GM12878 (cell line): ENCODE data around the gene SLC9C1. TPM values are rescaled to one million over a fixed set of nuclear protein-coding genes. Genes with fewer than 3 reads are reported as not detected.

Experiments used
- ATAC-seq: fragments of 200-7000 bp; cut with Tn5 transposase; 3 replicates; pipeline ENCODE4 v1.9.1; 2020; ENCODE audit warnings: mild to moderate bottlenecking, moderate library complexity
- BruUV-seq: library from RNA; stranded (reverse); fragments of 400-500 nt; replicated peaks from 2 replicates; lab custom pipeline; 2021; lab: Mats Ljungman, UMichigan
- CTCF ChIA-PET: fragments of 300-600 bp; sonication (Branson Sonifier 250); formaldehyde crosslinking; extraction: SDS; loops from one replicate; lab custom pipeline; 2021; ENCODE audit warnings: inconsistent platforms; lab: Yijun Ruan, JAX
- POLR2A ChIA-PET: fragments of 350-600 bp; formaldehyde crosslinking; extraction: SDS; loops from one replicate; lab custom pipeline; 2021; ENCODE audit warnings: inconsistent platforms; lab: Charles Lee
- RAD21 ChIA-PET: fragments of 300-600 bp; sonication (Branson Sonifier 250); formaldehyde crosslinking; loops from one replicate; lab custom pipeline; 2023; ENCODE audit warnings: antibody characterized with exemption; ENCODE audit not compliant: unreplicated experiment; lab: Charles Lee
- SMC1A ChIA-PET: fragments of 300-600 bp; sonication (Branson Sonifier 250); formaldehyde crosslinking; loops from one replicate; lab custom pipeline; 2023; ENCODE audit not compliant: unreplicated experiment, uncharacterized antibody; lab: Charles Lee
- DNase-seq: peaks from one replicate; pipeline ENCODE4 v3.0.0-alpha.2; 2011; ENCODE audit warnings: low read depth, low spot score
- FAIRE-seq: peaks from 3 replicates; lab custom pipeline; 2011; peaks lifted over from hg19 to GRCh38; lab: Jason Lieb, UNC
- H2AFZ ChIP-seq: 2 replicates; pipeline ENCODE4 v1.6.0; 2011; ENCODE audit warnings: low read depth, low read length, control low read depth; ENCODE audit not compliant: control insufficient read depth
- H3K27ac ChIP-seq: 2 replicates; pipeline ENCODE4 v1.5.1; 2011; ENCODE audit warnings: control low read depth; ENCODE audit not compliant: control insufficient read depth, insufficient read depth
- H3K27me3 ChIP-seq, 2 experiments: replicated peaks in 1 of 2; 2 replicates each; pipeline versions ENCODE4 v1.6.0 to v1.6.1; 2011; ENCODE audit warnings: low read length in 1 of 2; ENCODE audit not compliant: control insufficient read depth in 2 of 2, insufficient read depth in 2 of 2
- H3K36me3 ChIP-seq, 2 experiments: 2 replicates each; pipeline ENCODE4 v1.5.1; 2011; ENCODE audit warnings: low read length in 1 of 2; ENCODE audit not compliant: control insufficient read depth in 2 of 2, insufficient read depth in 2 of 2
- H3K4me1 ChIP-seq: 2 replicates; pipeline ENCODE4 v1.6.1; 2011; ENCODE audit warnings: mild to moderate bottlenecking, low read length, moderate library complexity, mixed read lengths; ENCODE audit not compliant: control insufficient read depth, insufficient read depth
- H3K4me2 ChIP-seq: 2 replicates; pipeline ENCODE4 v1.6.0; 2011; ENCODE audit warnings: control low read depth; ENCODE audit not compliant: control insufficient read depth, insufficient read depth
- H3K4me3 ChIP-seq: fragments of 200-600 bp; sonication (generic); 2 replicates; pipeline ENCODE4 v1.5.1; 2016
- H3K79me2 ChIP-seq: 2 replicates; pipeline ENCODE4 v1.6.0; 2011; ENCODE audit warnings: low read length; ENCODE audit not compliant: control insufficient read depth, insufficient read depth
- H3K9ac ChIP-seq: 2 replicates; pipeline ENCODE4 v1.8.0; 2011; ENCODE audit warnings: low read length, control low read depth, mixed read lengths; ENCODE audit not compliant: control insufficient read depth, insufficient read depth
- H3K9me3 ChIP-seq: replicated peaks from 3 replicates; pipeline ENCODE4 v1.5.1; 2011; ENCODE audit warnings: mild to moderate bottlenecking, low read length; ENCODE audit not compliant: control insufficient read depth, insufficient read depth
- H4K20me1 ChIP-seq: 2 replicates; pipeline ENCODE4 v1.6.0; 2011; ENCODE audit not compliant: control insufficient read depth, insufficient read depth
- ATF7 ChIP-seq: fragments of 450-650 bp; IDR thresholded peaks from 2 replicates; pipeline ENCODE4 v1.6.1; 2016; ENCODE audit warnings: low read depth, mild to moderate bottlenecking
- CHD2 ChIP-seq: IDR thresholded peaks from 2 replicates; pipeline ENCODE4 v1.6.1; 2011; ENCODE audit warnings: low read depth, low read length, improper control_type of control experiment, borderline replicate concordance
- HCFC1 ChIP-seq: fragments of 150-350 bp; IDR thresholded peaks from 2 replicates; pipeline ENCODE4 v1.6.1; 2014; ENCODE audit warnings: low read length
- JUNB ChIP-seq: IDR thresholded peaks from 2 replicates; pipeline ENCODE4 v1.6.1; 2016; ENCODE audit warnings: antibody characterized with exemption, mild to moderate bottlenecking
- RFX5 ChIP-seq: IDR thresholded peaks from 2 replicates; pipeline ENCODE4 v1.6.1; 2011; ENCODE audit warnings: low read depth, low read length, improper control_type of control experiment
- STAT3 ChIP-seq: IDR thresholded peaks from 2 replicates; pipeline ENCODE4 v1.6.1; 2011; ENCODE audit warnings: low read depth, low read length, improper control_type of control experiment
- TCF7 ChIP-seq: IDR thresholded peaks from 2 replicates; pipeline ENCODE4 v1.6.1; 2014; ENCODE audit warnings: antibody characterized with exemption, borderline replicate concordance
- WGBS: methylation state at CpG from one replicate; pipeline ENCODE4 v1.1.6; 2016; ENCODE audit warnings: low lambda C conversion rate; ENCODE audit not compliant: insufficient replicate concordance, insufficient coverage; ENCODE audit errors: missing lambda C conversion rate; 5-methylcytosine and 5-hydroxymethylcytosine counted together
- in situ Hi-C: fragments of 300-500 bp; cut with MboI; formaldehyde crosslinking; loops from 9 replicates; pipeline ENCODE4 v1.14.3; 2018; ENCODE audit warnings: mixed read lengths
- intact Hi-C: fragments of 100-400 bp; cut with micrococcal nuclease; formaldehyde crosslinking; loops from one replicate; pipeline ENCODE4 v1.14.2; 2022; ENCODE audit not compliant: unreplicated experiment
- polyA plus RNA-seq, 11 experiments: library from polyadenylated mRNA; depleted of rRNA in 4 of 11; unstranded in 6 of 11; stranded (reverse) in 5 of 11; fragments of >200 nt; fragmentation: Nextera tagmentation in 4 of 11; fragmentation: Illumina TruSeq in 1 of 11; extraction: Ambion mirVana in 4 of 11; extraction: Trizol in 1 of 11; gene quantifications; 1 replicate in 1 of 11; 2 replicates in 10 of 11; pipeline versions ENCODE4 v1.2.1 to v1.2.3, GENCODE V29; 2011 to 2016; ENCODE audit warnings: inconsistent platforms in 2 of 11, missing spikeins in 2 of 11, low read depth in 1 of 11
- total RNA-seq, 4 experiments: library from RNA; depleted of rRNA in 3 of 4; stranded (reverse); fragments of >200 nt in 3 of 4; fragmentation: Illumina TruSeq in 1 of 4; extraction: Trizol in 1 of 4; gene quantifications; 2 replicates each; pipeline versions ENCODE4 v1.2.1 to v1.2.3, GENCODE V29; 2013 to 2021
- TF ChIP-seq, protein P1 (sequence below): fragments of 450-650 bp; formaldehyde crosslinking; IDR thresholded peaks from 2 replicates; pipeline ENCODE4 v1.4.0; 2022; ENCODE audit warnings: mild to moderate bottlenecking, moderate library complexity
- TF ChIP-seq, protein P2 (sequence below): IDR thresholded peaks from 2 replicates; pipeline ENCODE4 v1.6.1; 2012; ENCODE audit warnings: improper control_type of control experiment, low read depth, low read length; ENCODE audit not compliant: insufficient replicate concordance
- TF ChIP-seq, protein P3 (sequence below): IDR thresholded peaks from 2 replicates; pipeline ENCODE4 v1.6.1; 2012; ENCODE audit warnings: low read length, inconsistent platforms

SLC9C1 gene
- total and polyA plus RNA-seq, 10 of the 15 experiments (the other 5 are each of a cell fraction or from before 2014, with no cell fraction given), result not detected

DNA sequence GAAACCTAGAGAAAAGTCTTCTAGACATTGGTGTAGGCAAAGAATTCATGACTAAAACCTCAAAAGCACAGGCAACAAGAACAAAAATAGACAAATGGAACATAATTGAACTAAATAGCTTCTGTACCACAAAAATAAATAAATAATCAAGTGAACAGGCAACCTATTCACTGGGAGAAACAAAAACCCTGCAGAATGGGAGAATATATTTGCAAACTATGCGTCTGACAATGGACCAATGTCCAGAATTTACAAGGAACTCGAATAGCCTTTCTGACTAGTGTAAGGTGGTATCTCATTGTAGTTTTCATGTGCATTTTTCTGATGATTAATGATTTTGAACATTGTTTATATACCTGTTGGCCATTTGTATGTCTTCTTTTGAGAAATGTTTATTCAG is 124.0 kb downstream of the SLC9C1 start (continued):
- TF ChIP-seq, protein P1, sequence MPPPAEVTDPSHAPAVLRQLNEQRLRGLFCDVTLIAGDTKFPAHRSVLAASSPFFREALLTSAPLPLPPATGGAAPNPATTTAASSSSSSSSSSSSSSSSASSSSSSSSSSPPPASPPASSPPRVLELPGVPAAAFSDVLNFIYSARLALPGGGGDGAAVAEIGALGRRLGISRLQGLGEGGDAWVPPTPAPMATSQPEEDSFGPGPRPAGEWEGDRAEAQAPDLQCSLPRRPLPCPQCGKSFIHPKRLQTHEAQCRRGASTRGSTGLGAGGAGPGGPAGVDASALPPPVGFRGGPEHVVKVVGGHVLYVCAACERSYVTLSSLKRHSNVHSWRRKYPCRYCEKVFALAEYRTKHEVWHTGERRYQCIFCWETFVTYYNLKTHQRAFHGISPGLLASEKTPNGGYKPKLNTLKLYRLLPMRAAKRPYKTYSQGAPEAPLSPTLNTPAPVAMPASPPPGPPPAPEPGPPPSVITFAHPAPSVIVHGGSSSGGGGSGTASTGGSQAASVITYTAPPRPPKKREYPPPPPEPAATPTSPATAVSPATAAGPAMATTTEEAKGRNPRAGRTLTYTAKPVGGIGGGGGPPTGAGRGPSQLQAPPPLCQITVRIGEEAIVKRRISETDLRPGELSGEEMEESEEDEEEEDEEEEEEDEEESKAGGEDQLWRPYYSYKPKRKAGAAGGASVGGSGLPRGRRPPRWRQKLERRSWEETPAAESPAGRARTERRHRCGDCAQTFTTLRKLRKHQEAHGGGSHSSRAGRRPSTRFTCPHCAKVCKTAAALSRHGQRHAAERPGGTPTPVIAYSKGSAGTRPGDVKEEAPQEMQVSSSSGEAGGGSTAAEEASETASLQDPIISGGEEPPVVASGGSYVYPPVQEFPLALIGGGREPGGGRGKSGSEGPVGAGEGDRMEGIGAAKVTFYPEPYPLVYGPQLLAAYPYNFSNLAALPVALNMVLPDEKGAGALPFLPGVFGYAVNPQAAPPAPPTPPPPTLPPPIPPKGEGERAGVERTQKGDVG (CRISPR knock-in tag), result no peak

DNA sequence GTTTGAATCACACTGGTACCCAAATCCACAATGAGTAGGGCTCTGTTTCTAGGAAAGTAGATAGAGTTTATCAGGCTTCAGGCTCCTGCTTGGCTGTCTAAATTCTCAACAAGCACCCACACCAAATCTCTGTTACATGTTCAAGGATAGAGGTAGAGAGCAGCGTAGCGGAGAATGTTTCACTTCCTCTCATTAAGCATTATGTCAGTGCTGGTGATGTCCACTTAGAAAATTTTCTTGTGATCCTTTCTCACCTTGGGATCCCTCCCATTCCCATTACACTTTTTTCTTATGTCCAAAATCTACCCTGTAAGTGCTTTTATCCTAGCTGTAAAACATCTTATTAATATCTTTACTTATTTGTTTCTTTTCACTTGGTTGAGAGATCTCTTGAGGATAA is 126.3 kb downstream of the SLC9C1 start:
- DNase-seq (peak; percentile 27), ATAC-seq (peak; percentile 97), FAIRE-seq (peak; percentile 71)
- Histone ChIP-seq H3K36me3 (no peaks in the 10 kb centered on the region), H3K27me3 (no peaks in the 10 kb centered on the region), H4K20me1 (no peaks in the 10 kb centered on the region), H3K27ac (no peak overlapping the region), H2AFZ (no peak overlapping the region), H3K9ac (no peak overlapping the region), H3K4me1 (no peaks in the 10 kb centered on the region), H3K9me3 (no peaks in the 10 kb centered on the region; the same call in 2 of the 3 replicates), H3K4me3 (no peak overlapping the region), H3K4me2 (no peak overlapping the region), H3K79me2 (no peaks in the 10 kb centered on the region)
- intact Hi-C loops, result no loop called here
- WGBS, result 0% methylated on average over 2 of the region's 2 CpGs
- SMC1A ChIA-PET, result interaction anchor here (2.6 kb wide), 1 partner anchor 56 kb away, joined by 8 read pairs; no protein-coding TSS in a partner anchor
- CTCF ChIA-PET, result no interaction called here
- in situ Hi-C loops, result no loop called here
- BruUV-seq, result no TSS peak
- POLR2A ChIA-PET, result interaction anchor here (0.6 kb wide), 1 partner anchor 410 kb away, joined by 3 read pairs; no protein-coding TSS in a partner anchor
- RAD21 ChIA-PET, result interaction anchor here (1.1 kb wide), 1 partner anchor 240 kb away, joined by 3 read pairs; no protein-coding TSS in a partner anchor
- TF ChIP-seq RFX5 (no peak), ATF7 (peak; percentile 85), TCF7 (0 out of 2 replicates have a peak, but pooled peaks have one; percentile 12), CHD2 (no peak), HCFC1 (no peak), JUNB (peak; percentile 30; the same call in 1 of the 2 replicates), STAT3 (0 out of 2 replicates have a peak, but pooled peaks have one; percentile 37)
- TF ChIP-seq, protein P2, sequence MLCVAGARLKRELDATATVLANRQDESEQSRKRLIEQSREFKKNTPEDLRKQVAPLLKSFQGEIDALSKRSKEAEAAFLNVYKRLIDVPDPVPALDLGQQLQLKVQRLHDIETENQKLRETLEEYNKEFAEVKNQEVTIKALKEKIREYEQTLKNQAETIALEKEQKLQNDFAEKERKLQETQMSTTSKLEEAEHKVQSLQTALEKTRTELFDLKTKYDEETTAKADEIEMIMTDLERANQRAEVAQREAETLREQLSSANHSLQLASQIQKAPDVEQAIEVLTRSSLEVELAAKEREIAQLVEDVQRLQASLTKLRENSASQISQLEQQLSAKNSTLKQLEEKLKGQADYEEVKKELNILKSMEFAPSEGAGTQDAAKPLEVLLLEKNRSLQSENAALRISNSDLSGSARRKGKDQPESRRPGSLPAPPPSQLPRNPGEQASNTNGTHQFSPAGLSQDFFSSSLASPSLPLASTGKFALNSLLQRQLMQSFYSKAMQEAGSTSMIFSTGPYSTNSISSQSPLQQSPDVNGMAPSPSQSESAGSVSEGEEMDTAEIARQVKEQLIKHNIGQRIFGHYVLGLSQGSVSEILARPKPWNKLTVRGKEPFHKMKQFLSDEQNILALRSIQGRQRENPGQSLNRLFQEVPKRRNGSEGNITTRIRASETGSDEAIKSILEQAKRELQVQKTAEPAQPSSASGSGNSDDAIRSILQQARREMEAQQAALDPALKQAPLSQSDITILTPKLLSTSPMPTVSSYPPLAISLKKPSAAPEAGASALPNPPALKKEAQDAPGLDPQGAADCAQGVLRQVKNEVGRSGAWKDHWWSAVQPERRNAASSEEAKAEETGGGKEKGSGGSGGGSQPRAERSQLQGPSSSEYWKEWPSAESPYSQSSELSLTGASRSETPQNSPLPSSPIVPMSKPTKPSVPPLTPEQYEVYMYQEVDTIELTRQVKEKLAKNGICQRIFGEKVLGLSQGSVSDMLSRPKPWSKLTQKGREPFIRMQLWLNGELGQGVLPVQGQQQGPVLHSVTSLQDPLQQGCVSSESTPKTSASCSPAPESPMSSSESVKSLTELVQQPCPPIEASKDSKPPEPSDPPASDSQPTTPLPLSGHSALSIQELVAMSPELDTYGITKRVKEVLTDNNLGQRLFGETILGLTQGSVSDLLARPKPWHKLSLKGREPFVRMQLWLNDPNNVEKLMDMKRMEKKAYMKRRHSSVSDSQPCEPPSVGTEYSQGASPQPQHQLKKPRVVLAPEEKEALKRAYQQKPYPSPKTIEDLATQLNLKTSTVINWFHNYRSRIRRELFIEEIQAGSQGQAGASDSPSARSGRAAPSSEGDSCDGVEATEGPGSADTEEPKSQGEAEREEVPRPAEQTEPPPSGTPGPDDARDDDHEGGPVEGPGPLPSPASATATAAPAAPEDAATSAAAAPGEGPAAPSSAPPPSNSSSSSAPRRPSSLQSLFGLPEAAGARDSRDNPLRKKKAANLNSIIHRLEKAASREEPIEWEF, result peak; percentile 29
- TF ChIP-seq, protein P3, sequence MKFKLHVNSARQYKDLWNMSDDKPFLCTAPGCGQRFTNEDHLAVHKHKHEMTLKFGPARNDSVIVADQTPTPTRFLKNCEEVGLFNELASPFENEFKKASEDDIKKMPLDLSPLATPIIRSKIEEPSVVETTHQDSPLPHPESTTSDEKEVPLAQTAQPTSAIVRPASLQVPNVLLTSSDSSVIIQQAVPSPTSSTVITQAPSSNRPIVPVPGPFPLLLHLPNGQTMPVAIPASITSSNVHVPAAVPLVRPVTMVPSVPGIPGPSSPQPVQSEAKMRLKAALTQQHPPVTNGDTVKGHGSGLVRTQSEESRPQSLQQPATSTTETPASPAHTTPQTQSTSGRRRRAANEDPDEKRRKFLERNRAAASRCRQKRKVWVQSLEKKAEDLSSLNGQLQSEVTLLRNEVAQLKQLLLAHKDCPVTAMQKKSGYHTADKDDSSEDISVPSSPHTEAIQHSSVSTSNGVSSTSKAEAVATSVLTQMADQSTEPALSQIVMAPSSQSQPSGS, result peak; percentile 81
